HG02763 (cell line): ENCODE data around the gene MXI1.

Experiments used
- ATAC-seq: cut with Tn5 transposase; IDR thresholded peaks from one replicate; pipeline ENCODE4 v1.9.1; 2021; ENCODE audit warnings: mild to moderate bottlenecking, moderate library complexity; ENCODE audit not compliant: unreplicated experiment

The MXI1 gene

DNA sequence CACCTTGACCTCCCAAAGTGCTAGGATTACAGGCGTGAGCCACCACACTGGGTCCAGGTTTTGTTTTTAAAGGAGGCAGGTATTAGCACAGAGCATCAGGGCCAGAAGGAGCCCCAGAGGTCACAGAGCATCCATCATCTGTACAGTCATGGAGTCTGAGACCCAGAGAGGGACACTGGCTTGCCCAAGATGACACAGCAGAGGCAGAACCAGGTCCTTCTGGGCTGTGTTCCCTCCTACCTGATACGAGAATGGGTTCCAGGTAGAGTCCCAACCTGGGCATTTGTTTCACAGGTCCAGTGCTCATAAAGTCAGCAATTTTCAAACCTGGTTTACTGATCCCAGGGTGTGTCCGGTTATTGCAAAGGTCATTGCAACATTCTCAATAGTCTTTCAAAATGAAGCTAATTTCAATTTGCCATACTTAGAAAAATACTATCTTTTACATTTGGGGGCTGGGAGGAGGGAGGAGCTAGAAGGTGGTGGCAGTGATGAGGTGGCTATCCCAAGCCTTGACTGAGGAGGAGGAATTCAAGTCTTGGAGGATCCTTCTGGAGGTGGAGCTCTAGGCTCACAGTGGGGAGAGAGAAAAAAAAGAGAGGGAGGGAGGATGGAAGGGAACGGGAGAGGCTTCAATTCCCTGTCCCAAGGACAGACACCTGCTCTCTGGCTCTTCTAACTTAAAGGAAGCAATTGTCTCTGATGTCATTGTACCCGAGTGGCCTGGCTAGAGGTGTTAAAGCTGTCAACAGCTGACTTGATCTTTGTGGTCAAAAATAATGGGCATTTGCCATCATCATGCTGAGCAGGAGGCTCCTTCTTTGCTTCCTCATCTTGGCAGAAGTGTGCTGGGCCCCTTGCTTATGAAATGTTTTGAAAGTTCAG is 8.1 kb downstream of the MXI1 start:
- ATAC-seq, result no peak

DNA sequence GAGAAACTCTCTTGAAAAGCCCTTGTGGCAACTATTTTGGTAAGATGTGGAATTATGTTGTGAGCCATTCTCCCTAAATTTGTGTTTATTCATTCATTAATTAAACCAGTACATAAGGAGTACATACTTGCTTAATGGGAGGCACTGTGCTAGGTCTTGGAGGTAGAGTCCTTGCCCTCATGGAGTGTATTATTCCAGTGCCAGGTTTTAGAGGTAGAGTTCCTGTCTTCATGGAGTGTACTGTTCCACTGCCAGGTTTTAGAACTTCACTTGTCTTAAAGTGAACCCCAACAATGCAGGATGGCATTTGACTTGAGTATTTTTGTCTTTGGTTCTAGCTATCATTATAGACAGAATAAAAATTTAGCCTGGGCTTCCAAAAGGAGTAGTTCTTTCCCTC is 8.8 kb downstream of the MXI1 start:
- no peak for ATAC-seq

DNA sequence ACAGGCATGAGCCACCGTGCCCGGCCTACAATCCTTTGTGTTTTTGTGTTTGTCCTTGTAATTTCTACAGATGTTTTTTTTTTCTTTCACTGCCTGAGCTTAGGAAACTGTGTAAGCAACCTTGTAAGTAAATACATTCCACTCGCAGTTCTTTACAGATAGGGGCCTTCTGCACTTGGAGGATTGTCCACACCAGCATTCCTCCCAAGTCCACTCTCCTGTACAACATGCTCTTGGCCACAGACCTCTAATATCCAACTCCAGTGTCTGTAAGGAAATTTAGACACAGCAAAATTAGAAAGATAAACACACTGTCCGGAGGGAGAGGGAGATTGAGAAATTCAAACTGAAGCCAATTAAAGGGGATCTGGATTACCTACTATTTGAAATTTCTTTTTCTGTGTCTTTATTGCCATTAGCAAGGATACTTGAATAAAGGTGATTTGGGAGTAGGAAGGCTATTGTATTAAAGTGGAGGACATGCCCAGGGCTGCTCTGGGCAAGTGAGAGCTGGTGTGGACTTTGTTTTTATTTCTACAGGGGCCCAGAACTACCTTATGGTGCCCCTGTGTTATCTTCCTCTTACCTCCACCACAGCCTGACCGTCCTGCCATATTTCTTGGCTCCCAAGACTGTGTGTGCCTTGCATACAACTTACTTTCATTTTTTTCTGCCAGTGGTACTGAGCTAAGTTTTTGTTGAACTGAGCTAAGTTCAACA is 9.7 kb downstream of the MXI1 start:
- ATAC-seq, result no peak

DNA sequence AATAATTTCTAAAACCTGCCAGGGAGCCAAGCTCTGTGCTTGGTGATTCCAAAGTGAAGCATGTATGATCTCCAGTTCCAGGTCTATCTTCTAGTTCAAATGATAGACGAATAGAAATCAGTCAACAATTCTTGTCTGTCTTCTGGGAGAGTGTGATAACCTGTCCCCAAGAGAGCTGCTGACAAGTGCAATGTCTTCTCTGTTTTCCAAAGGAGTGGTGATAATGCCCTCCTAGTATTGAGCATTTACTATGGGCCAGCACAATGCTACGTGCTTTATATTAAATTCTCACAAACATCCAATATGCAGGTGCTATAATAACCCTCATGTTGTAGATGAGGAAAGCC is 10.2 kb downstream of the MXI1 start:
- no peak for ATAC-seq

DNA sequence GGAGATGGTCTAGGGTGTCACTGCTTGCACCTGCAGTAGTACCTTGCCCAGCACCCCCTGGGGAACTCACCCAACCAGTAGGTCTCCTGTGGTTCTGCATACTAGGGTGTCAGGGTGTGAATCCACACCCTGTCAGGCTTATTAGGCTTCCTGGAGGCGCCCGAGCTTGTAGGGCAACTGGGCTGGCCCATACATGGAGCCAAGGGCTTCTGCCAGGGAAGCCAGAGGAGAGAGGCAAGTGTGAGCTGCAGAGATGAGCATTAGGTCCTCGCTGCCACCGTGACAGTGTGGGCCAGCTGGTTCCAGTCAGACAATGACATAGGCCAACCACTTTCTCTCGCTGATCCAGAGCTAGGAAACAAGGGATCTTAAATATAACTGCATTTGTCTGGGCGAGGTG is 11.2 kb downstream of the MXI1 start:
- no peak for ATAC-seq

DNA sequence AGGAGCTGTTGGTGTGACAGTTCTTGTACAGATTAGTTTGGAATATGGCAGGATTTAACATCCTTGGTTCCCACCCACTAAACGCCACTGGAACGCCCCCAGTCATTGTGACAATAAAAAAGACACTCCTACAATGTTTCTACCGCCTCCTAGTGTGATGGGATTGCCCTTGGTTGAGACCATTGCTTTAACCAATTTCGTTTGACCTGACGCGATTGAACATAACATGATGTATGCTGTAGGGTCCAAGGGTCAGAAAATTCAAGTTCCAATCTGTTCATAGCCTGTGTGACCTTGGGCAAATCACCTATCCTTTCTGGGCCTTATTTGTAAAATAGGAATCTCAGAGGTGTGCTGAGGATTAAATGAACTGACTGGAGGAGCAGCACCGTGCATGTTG is 12.5 kb downstream of the MXI1 start:
- ATAC-seq, result no peak

DNA sequence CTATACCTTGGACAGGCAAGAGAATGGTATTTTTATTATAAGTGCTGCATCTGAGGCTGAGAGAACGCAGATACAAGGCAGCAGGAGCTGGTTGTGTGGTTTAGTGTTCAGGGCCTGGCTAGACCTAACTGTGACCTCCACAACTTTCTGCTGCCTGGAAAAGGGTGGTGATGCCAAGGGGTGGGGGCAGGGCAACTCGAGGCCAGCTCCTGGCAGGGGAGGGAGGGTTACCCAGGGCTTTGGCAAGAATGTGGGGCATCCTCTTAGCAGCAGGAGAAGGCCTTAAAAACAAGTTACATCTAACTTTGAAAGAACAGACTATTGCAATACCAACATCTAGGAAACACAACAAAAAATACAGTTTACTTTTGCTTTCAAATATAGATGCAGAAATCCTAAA is 13.0 kb downstream of the MXI1 start:
- no peak for ATAC-seq

DNA sequence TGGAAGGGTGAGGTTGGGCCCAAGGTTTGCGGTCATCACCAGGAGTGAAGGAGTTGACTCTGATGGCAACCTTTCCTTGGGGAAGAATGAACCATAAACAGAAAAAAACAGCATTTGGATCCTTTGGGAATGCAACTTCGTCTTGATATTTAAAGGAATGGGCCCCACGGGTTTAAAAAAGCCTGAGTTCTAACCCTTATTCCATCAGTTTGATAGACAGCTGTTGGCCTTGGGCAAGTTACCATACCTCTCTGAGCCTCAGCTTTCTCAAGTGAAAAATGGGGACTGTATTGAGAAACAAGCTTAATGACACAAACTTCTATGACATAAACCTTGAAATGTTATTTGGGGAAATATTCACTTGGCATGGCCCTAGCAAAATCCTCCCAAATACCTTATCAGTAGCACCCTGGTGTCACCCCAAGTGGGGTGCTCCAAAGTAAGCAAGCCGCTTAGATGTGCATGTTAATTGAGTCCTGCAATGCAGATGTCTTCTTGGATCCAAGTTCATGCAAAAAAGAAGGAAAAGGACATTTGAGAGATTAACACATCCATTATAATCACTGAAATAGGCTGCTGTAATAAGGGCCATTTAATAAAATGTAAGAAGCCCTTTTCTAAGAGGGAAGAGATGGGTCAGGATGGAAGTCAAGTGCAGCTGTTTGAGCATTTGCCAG is 13.8 kb downstream of the MXI1 start:
- no peak for ATAC-seq

DNA sequence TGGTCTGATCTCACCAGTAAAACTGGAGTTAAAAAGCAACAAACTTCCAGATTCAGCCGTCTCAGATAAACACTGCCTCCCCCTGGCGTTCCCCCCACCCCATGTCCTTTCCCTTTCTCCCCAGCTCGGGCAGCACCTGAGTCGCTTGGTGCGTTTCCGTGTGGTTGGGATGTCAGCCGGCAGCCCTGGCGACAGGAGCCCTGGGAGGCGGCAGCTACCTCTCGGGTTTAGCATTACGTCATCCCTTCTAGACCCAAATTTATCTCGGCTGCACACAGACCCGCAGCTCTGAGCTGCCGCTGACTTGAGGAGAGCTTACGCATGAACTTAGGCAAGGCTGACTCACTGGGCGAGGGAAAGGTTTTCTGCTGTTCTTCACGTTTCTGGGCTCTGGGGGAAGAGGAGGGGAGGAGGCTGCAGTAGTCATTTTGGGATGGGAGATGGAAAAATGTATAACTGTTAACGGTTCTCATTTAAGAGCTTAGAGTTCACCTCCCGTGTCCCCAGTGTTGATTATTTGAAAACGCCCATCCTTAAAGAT is 14.4 kb downstream of the MXI1 start:
- ATAC-seq, result peak; percentile 37

DNA sequence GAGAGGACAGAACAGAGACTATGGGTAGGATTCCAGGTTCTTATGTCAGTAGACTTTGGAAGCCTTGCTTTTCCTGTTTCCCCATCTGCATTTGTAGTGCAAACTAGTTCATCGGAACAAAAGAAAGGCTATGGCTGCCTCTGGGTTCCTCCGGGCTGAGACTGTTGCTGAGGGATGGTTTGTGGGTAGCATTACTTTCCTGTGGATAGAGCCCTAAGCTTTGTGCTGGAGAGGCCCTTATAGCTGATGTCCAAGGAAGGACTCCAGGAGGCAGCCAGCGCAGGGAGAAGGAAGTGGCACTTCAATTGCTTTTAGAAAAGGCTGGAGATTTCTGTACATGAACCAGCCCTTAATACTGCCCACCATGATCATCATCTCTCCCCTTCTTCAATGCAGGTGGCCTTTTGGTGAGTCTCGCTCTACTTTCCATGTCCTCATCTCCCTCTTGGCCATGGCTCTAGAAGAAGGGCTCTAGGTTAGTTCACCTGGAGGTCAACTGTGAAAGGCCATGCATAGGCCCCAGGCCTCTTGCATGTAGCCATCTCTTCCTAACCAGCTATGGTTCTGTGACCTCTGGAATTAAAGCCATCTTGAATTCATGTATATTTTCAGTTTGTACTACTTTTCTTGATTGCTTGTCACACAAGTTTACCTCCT is 15.4 kb downstream of the MXI1 start:
- ATAC-seq, result no peak

DNA sequence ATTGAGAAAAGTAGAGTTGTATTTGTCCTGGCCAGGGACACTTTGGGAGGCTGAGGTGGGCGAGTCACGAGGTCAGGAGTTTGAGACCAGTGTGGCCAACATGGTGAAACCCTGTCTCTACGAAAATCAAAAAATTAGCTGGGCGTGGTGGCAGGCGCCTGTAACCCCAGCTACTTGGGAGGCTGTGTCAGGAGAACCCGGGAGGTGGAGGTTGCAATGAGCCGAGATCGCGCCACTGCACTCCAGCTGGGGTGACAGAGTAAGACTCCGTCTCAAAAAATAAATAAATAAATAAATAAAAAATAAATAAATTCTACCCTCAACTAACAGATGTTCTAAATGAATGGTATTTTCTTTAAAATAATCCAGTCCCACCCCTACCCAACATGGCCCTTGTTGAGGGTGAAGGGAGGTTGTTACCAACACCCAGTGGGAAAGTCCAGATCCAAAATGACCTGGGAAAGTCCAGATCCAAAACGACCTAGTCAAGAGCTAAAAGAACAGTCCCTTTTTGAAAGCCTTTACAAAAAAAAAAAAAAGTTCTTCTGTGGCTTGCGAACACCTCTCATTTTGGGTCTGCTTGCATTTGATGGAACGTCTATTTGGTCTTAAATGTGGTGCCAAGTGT is 16.0 kb downstream of the MXI1 start:
- no peak for ATAC-seq

DNA sequence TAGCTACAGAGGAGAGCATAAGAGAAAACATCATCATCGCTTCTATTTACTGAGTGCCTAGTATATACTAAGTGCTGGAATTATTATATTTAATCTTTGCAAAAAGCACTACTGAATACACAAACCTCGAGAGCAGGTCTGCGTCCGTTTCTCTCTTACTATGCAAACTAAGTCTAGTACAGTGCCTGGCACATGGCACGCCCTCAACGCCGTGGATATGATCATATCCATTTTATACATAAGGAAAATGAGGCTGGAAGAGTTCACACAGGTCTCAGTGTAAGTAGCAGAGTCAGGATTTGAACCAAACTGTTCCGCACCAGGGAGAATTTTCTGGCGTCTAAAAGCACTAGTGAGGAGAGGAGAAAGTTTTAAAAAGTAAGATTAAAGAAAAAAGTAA is 17.6 kb downstream of the MXI1 start:
- ATAC-seq, result no peak

DNA sequence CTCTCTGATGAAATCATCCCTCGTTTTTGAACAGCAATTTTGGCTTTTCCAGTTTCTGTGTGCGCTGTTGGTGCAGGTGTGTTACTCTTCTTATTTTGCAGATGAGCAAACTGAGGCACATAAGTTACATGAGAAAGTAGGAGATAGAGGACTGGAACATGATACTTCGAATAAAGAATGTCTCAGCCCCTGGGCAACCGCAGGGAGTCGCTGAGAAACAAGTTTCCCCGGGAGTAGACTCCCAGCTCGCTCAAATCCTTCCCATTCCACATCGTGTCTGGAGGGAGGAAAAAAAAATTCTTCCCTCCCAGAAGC is 18.0 kb downstream of the MXI1 start:
- no peak for ATAC-seq

DNA sequence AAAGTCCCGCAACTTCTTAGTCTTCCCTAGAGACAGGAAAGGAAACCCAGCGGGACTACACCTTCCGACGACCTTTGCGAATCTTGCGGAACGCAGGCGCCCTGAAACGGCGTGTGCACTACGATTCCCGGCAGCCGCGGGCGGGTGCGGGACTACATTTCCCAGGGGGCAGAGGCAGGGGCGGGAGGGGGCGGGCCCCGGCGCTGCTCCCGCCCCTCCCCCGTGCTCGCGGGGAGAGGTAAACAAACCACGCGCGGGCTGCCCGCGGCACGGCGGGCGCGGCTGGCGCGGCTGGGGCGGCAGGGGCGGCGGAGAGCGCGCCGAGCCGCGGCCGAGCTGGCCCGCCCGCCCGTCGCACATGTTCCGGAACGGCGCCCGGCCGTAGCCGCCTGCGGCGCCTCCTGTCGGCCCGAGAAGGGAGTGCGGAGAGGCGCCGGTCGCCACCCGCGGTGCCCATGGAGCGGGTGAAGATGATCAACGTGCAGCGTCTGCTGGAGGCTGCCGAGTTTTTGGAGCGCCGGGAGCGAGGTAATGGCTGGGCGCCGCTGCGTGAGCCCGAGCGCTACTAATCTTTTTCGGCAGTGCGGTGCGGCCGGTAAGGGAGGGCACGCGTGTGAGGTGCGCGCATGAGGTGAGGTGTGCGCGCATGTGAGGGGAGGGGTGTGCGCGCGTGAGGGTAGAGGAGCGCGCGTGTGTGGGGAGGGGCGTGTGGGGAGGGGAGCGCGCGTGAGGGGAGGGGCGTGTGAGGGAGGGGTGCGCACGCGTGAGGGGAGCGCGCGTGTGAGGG is 18.5 kb downstream of the MXI1 start:
- ATAC-seq, result peak; percentile 69

DNA sequence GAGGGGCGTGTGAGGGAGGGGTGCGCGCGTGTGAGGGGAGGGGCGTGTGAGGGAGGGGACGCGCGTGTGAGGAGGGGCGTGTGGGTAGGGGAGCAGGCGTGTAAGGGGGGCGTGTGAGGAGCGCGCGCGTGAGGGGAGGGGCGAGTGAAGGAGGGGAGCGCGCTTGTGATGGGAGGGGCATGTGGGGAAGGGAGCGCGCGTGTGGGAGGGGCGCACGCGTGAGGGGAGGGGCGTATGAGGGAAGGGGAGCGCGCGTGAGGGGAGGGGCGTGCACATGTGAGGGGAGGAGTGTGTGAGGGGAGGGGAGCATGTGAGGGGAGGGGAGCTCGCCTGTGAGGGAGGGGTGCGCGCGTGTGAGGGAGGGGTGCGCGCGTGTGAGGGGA is 19.1 kb downstream of the MXI1 start:
- no peak for ATAC-seq

DNA sequence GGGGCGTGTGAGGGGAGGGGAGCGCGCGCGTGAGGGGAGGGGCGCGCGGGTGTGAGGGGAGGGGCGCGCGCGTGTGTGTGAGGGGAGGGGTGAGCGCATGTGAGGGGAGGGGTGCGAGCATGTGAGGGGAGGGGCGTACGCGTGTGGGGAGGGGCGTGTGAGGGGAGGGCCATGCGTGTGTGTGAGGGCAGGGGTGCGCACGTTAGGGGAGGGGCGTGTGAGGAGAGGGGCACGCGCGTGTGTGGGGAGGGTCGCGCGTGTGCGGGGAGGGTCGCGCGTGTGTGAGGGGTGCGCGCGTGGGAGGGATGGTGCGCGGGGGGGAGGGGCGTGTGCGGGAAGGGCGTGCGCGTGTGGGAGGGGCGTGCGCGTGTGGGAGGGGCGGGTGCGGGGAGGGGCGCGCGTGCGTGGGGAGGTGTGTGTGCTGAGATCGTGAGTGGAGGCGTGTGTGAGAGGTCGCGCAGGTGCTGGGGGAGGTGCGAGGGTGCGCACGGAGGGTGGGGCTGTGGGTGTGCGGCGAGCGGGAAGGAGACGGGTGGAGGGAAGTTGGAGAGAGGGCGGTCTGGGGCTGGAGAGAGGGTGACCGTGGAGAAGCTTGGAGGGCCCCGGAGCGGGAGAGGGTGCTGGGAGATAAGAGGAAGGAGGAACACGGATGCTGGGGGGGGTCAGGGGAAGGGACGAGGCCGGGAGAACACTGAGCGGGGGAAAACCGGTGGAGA is 19.7 kb downstream of the MXI1 start:
- no peak for ATAC-seq

DNA sequence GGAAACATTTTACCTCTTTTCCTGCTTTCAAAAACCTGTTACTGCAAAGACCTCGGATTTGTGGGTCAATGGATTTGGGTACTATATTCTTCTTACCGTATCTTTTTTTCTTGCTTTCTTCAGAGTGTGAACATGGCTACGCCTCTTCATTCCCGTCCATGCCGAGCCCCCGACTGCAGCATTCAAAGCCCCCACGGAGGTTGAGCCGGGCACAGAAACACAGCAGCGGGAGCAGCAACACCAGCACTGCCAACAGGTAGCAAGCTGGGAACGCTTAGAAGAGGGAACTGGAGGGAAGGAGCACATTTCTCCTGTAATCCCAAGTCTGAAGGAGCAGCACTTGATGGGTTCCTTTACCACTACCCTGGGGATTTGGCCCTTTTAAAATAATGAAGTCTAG is 20.7 kb downstream of the MXI1 start:
- no peak for ATAC-seq

DNA sequence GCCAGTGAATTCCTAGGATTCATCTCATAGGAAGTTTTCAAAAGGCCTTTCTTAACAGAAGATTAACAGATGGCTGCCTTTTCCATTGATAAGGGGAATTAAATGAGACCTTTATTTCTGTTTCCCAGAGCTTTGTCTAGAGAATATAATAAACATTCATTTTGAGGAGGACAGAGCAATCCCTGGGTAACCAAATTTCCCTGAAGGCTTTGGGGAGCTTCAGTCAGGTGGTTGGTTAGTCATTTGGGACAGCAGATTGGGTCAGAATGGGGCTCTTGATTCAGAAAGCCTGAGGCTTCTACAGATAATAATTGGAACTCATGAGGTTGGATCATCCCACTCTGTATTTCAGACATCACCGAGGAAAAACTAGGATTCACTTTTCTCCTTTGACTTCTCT is 21.8 kb downstream of the MXI1 start:
- ATAC-seq, result no peak

DNA sequence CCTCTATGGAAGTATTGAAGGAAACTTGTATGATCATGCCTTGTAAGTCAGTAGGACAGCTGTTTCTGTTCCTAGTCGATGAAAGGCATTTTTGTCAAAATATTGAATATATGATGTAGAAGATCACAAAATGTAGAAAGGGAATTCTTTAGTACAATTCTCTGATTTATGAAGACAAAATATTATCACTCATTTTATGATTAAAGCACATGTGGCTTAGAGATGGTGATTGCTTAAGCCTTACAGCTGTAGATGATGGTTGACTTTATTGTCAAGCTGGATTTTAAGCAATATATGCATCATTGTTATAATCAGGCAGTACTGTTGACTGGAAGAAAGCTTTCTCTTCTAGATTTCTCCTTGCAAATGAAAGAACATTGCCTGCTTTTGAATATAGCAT is 26.4 kb downstream of the MXI1 start:
- no peak for ATAC-seq
